Left colon (tissue), 2 donors: ENCODE results near the gene RAPGEF5. TPM values are rescaled to one million over a fixed set of nuclear protein-coding genes. Genes with fewer than 3 reads are reported as not detected.

Source experiments
- ATAC-seq: fragments of 200-7000 bp; cut with Tn5 transposase; one replicate; pipeline ENCODE4 v1.9.1; 2020; ENCODE audit warnings: mild to moderate bottlenecking, moderate library complexity
- DNase-seq, 2 donors: peaks; one replicate each; pipeline ENCODE4 v3.0.0-alpha.2; 2020
- intact Hi-C, 2 donors: fragments of 100-400 bp; cut with DNase I in 1 of 2; cut with micrococcal nuclease in 1 of 2; formaldehyde crosslinking; loops; one replicate each; pipeline versions ENCODE4 v1.11.2 to v1.14.0; 2022; cut with DNase I, micrococcal nuclease
- total RNA-seq, 2 donors: library from RNA; stranded (reverse); fragmentation: NEBNext Ultra II Directional; extraction: Animal tissue kit (Norgen Biotek cat#: 25700); gene quantifications; one replicate each; pipeline ENCODE4 v1.2.1, GENCODE V29; 2021
- donor health status: DM: no; HTN: no; CAD: no.
- donor health status: DM: yes; HTN: yes; CAD: no.

The RAPGEF5 gene
- total RNA-seq, 2 donors from 2014 or later = 51.7 to 62.9 TPM

- intact Hi-C loops = no loop called here
- DNase-seq (no peak), ATAC-seq (no peak)
These were observed 1.3 kb downstream of the RAPGEF5 start for GRCh38 chr7:22355620-22356009.

- ATAC-seq (no peak), DNase-seq (no peak)
- intact Hi-C loops = no loop called here
These were observed 2.5 kb downstream of the RAPGEF5 start for GRCh38 chr7:22354462-22354861.

GRCh38 chr7:22352887-22353286, 4.1 kb downstream of the RAPGEF5 start:
- ATAC-seq (no peak), DNase-seq (no peak)
- intact Hi-C loops = no loop called here

- intact Hi-C loops = no loop called here
- ATAC-seq (no peak), DNase-seq (no peak)
These were observed 5.1 kb downstream of the RAPGEF5 start for GRCh38 chr7:22351878-22352277.

GRCh38 chr7:22351329-22351692, 5.6 kb downstream of the RAPGEF5 start:
- ATAC-seq = peak; percentile 54
- intact Hi-C loops = no loop called here
- no peak for DNase-seq

- intact Hi-C loops = no loop called here
- no peak for DNase-seq
- peak; percentile 50 for ATAC-seq
These were observed 6.3 kb downstream of the RAPGEF5 start for GRCh38 chr7:22350466-22351328.

- DNase-seq (no peak), ATAC-seq (peak; percentile 19)
- intact Hi-C loops = no loop called here
These were observed 8.6 kb downstream of the RAPGEF5 start for GRCh38 chr7:22348379-22348778.

- no peak for DNase-seq
These were observed 10.4 kb downstream of the RAPGEF5 start for GRCh38 chr7:22346383-22347107.

GRCh38 chr7:22344655-22345054, 12.3 kb downstream of the RAPGEF5 start:
- intact Hi-C loops = no loop called here
- no peak for ATAC-seq
- DNase-seq = no peak

More at GRCh38 chr7:22346383-22347107, 10.4 kb downstream of the RAPGEF5 start:
- ATAC-seq = peak; percentile 92
- intact Hi-C loops = no loop called here

GRCh38 chr7:22343612-22344011, 13.3 kb downstream of the RAPGEF5 start:
- no peak for ATAC-seq
- DNase-seq = no peak
- intact Hi-C loops = no loop called here

GRCh38 chr7:22343071-22343470, 13.9 kb downstream of the RAPGEF5 start:
- DNase-seq (no peak), ATAC-seq (no peak)
- intact Hi-C loops = no loop called here

- DNase-seq (no peak), ATAC-seq (no peak)
- intact Hi-C loops = no loop called here
These were observed 17.1 kb downstream of the RAPGEF5 start for GRCh38 chr7:22339725-22340390.

- ATAC-seq (no peak), DNase-seq (no peak)
- intact Hi-C loops = no loop called here
These were observed 18.1 kb downstream of the RAPGEF5 start for GRCh38 chr7:22338877-22339276.

GRCh38 chr7:22338411-22338810, 18.5 kb downstream of the RAPGEF5 start:
- intact Hi-C loops = no loop called here
- DNase-seq = no peak
- no peak for ATAC-seq

- DNase-seq (peak; percentile 18 to 42), ATAC-seq (peak; percentile 44)
- intact Hi-C loops = no loop called here
These were observed 23.2 kb downstream of the RAPGEF5 start for GRCh38 chr7:22333680-22334141.

GRCh38 chr7:22332461-22332870, 24.5 kb downstream of the RAPGEF5 start:
- intact Hi-C loops = no loop called here
- DNase-seq (no peak), ATAC-seq (peak; percentile 55)

- intact Hi-C loops = no loop called here
- ATAC-seq (no peak), DNase-seq (no peak)
These were observed 25.2 kb downstream of the RAPGEF5 start for GRCh38 chr7:22331704-22332103.

GRCh38 chr7:22330903-22331302, 26.1 kb downstream of the RAPGEF5 start:
- intact Hi-C loops = no loop called here
- no peak for DNase-seq
- ATAC-seq = no peak

GRCh38 chr7:22329816-22330524, 27.0 kb downstream of the RAPGEF5 start:
- intact Hi-C loops = no loop called here
- DNase-seq (peak; percentile 59 to 72), ATAC-seq (peak; percentile 82)
